HG03342 (cell line): ENCODE data around the gene GNL2.
"Not testable (repeated sequence)": the region's sequence is repeated elsewhere in the genome, so short reads cannot be mapped to it uniquely, and the experiment has no call there.

Experiments used
- ATAC-seq: cut with Tn5 transposase; IDR thresholded peaks from one replicate; pipeline ENCODE4 v1.9.1; 2021; ENCODE audit warnings: mild to moderate bottlenecking, moderate library complexity; ENCODE audit not compliant: unreplicated experiment

Gene GNL2

DNA sequence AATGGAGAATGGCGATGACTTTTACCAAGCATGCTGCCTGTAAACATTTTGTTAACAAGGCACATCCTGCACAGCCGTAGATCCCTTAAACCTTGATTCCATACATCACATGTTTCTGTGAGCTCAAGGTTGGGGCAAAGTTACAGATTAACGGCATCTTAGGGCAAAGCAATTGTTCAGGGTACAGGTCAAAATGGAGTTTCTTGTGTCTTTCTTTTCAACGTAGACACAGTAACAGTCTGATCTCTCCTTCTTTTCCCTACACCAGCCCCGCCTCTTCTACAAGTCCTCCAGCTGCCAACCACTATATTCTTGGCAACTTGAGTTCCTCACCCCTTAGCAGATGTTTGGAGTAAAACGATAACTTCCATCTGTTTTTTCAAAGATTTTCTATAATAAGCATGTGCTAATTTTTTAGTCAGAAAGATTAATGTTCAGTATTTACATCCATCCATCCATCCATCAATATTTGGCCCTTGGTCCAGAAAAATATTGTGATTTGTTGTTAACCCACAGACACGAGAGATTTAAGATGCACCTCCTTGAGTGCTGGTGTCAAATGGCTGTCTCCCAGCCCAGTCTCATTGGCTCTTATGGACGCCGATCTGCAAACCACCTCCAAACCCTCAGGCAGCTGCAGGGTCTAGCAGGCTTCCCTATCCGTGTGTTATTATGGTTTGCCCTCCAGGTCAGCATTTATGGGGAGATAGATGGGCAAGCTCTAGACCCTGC, 35.2 kb downstream of the GNL2 start:
- ATAC-seq: no peak

DNA sequence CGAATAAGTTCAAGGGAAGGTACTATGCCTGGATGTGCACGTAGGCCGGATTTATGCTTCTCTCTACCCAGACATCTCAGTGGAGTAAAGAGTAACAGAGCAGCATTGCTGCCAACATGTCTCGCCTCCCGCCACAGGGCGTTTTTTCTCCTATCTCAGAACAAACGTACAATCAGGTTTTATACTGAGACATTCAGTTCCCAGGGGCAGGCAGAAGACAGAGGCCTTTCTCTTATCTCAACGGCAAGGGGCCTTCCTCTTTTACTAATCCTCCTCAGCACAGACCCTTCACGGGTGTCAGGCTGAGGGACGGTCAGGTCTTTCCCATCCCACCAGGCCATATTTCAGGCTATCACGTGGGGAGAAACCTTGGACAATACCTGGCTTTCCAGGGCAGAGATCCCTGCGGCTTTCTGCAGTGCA, 35.8 kb downstream of the GNL2 start:
- not testable (repeated sequence) for ATAC-seq

DNA sequence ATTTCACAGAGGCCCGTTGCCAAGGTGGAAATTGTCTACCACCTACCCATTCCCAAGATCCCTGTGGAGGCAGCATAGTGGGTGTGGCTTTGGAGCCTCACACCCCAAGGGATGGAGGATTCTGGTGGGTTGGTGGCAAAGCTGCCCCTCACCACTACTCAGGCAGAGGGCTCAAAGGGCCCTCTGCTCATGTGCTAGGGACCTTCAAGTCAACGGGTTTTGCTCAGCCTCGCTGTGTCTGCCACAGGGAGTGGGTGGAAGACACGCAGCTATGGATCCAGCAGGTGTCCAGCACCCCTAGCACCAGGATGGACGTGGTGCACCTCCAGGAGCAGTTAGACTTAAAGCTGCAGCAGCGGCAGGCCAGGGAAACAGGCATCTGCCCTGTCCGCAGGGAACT, 36.7 kb downstream of the GNL2 start:
- no peak for ATAC-seq

DNA sequence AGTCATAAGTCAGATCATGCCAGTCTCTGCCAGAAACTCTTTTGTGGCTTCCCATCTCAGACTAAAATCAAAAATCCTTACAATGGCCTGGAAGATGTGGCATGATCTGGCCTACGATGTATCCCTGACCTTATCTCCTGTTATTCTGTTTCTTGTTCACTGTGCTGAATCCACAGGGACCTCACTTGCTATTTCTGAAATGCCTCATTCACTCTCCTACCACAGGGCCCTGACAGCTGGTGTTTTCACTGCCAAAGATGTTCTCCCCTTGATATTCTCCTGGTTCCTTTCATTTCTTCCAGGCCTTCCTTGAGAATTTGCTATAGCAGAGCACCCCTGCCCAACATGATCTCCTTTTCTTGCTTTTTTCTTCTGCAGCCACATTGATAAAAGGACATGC, 37.3 kb downstream of the GNL2 start:
- ATAC-seq: no peak

DNA sequence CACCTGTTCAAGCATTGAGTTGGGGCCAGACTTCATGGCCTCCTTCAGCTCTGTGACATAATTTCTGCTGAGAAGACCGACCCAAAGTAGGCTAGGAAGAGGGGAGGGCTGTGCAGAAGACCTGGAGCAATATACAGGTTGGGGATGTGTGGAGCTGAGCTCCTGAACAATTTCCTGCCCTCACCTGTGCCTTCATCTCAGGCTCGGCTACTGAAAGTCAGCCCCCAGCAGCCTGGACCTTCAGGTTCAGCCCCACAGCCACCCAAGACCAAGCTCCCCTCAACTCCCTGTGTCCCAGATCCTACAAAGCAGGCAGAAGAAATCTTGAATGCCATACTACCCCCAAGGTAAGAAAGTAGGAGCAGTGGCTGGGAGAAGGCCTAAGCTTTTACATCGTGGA, 38.3 kb downstream of the GNL2 start:
- no peak for ATAC-seq

DNA sequence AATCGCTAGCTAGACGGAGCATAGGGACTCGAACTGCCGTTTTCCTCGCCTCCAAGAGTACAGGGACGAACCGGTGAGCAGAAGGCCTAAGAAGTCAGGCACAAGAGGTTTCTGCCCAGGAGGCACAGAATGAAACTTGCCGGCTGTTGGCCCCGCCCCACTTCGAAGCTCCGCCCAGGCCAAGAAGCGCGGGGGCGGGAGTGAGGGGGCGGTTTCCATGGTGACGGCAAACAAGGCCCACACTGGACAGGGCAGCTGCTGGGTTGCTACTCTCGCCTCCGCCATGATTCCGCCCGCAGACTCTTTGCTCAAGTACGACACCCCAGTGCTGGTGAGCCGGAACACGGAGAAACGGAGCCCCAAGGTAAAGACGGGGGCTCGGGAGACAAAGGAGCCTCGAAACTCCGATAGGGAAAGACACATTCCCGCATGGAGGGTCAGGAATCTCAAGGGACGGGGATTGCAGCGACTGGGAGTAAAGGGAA, 39.0 kb downstream of the GNL2 start, which contains the start of gene DNALI1:
DNALI1 (plus strand) TSS at position 229 of the 485 bp plus-strand sequence; CDS start at position 284, 55 bp downstream.
- no peak for ATAC-seq

DNA sequence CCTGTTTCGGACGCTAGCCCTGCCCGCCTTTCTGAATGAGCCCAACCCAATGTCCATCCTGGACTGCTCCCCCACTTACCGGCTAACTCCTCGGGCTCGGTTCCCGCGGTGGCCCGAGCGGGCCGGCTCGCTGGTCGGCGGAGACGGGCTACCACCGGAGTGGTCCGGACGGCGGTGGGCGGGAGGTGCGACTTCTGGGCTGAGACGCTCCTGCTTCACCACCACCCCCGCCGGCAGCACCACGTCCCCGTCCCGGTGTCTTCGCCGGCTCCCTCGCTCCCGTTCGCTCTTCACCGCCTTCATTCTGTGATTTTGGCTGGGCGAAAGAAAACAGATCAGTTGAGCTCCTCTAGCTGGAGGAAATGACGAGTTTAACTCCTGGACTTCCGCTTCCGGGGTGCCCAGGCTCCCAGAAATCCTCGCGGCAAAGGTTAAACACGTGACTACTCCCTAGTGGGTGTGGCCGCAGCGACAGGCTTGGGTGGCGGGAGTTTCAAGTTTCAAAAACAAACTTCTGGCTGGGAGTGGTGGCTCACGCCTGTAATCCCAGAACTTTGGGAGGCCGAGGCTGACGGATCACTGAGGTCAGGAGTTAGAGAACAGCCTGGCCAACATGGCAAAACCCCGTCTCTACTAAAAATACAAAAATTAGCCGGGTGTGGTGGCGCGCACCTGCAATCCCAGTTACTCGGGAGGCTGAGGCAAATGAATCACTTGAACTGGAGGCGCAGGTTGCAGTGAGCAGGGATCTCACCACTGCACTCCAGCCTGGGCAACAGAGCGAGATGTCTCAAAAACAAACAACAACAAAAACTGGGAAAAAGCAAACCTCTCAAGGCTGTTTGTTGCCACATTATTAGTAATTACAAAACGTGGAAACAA, 41.6 kb downstream of the GNL2 start, which contains the start of gene SNIP1:
SNIP1 (minus strand) TSS at position 367 of the 882 bp plus-strand sequence; CDS start at position 303, 64 bp downstream.
- peak; percentile 91 for ATAC-seq

DNA sequence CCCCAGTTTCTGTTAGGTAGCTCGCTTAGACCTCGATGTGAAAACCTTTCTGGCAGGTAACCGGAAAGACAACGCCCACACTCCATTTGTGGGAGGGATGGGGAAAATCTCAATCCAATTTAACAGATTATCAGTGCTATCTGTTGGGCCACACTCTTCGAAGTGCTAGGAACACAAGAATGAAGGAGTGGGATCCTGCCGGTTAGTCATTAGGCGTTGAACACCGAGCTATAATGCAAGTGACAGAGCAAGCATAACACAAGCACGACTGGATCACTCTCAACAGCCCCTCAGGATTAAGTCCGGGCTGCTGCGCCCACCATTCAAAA, 42.2 kb downstream of the GNL2 start:
- no peak for ATAC-seq

DNA sequence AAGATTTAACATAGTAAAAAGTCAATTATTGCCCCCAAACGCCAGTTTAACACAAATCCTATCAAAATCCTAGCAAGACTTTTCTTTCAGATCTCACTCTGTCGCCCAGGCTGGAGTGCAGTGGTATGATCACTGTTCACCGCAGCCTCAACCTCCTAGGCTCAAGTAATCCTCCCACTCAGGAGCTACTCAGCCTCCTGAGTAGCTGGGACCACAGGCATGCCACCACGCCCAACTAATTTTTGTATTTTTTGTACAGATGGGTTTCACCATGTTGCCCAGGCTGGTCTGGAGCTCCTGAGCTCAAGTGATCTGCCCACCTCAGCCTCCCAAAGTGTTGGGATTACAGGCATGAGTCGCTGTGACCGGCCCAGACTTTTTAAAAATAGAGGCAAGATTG, 46.4 kb downstream of the GNL2 start:
- no peak for ATAC-seq

DNA sequence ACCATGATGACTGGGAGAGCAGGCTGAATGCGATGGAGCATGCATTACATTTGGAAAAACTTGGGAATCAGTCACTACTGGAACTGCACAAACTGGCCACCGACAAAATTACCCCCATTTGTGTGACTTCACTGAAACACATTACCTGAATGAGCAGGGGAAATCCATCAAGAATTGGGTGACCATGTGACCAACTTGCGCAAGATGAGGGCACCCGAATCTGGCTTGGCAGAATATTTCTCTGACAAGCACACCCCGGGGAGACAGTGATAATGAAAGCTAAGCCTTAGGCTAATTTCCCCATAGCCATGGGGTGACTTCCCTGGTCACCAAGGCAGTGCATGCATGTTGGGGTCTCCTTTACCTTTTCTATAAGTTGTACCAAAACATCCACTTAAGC, 50.7 kb downstream of the GNL2 start:
- no peak for ATAC-seq

DNA sequence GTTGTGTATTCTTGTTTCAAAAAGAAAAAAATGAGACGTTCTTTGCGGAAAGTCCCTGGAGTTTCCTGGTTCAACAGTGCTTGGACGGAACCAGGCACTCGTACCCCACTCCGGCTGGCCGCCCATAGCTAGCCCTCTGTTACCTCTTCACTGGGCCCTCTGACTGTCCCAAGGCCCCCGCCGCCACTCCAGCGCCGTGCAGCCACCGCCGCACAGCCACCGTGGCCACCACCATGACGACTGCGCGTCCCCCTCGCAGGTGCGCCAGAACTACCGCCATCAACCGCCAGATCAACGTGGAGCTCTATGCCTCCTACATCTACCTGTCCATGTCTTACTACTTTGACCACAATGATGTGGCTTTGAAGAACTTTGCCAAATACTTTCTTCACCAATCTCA, 51.2 kb downstream of the GNL2 start:
- ATAC-seq: no peak

DNA sequence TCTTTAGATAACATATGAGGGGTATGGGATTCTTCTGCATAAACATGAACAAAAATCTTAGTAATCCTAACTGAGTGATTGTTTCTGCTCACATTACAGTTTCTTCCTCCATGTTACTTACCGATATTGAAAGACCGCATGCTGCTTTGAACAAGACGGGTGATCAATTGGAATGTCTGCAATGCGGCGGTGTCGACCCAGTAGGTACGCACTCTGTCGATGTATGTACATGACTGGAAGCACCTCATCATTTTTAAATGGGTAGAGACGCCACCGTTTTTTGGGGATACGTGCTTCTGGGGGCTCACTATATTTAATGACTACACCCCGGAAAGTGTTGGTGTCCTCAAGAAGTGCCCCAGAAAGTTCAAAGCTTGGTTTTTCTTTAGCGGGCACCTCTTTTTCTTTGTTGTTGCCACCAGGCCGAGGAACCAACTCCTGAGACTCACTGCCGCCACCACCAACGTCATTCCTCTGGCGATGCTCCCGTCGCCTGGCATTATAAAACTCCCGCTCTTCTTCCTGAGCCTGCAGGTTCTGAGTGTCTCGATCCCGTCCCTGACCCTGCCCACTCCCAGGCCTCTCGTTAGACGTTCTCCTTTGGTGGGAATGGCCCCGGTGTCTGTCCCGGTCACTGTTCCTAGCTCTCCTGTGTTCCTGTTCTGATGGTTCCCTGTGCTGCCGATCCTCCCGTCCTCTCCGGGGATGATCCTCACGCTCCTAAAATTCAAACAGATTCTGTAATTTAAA, 55.5 kb downstream of the GNL2 start:
- no peak for ATAC-seq

DNA sequence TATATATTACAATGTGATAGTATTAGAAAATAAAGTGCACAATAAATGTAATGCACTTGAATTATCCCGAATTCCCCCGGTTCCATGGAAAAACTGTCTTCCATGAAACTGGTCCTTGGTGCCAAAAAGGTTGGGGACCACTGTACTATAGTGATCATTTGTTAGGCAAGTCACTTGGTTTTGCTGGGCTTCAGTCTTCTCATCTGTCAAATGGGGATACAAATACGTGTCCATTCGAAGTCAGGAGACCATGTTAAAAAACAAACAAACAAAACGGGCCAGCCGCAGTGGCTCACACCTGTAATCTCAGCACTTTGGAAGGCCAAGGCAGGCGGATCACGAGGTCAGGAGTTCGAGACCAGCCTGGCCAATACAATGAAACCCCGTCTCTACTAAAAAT, 56.6 kb downstream of the GNL2 start:
- ATAC-seq: not testable (repeated sequence)

DNA sequence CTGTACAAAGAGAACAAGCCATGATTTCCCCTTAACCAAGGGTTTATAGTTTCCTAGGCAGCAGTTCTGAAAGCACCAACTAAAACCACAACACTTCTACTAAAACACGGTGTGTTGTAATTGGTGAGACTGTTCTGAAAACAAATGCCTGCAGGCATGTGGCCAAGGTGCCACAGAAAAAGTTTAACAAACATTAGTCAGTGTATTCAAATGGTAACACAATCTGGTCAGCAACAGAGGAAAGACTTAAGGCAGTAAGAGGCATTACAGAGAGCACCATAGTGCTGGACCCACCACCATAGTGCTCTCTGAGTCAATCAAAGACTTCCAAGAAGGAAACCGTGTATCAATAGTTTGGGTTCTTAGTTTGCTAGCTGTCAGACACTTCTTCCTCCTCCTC, 58.4 kb downstream of the GNL2 start:
- no peak for ATAC-seq

DNA sequence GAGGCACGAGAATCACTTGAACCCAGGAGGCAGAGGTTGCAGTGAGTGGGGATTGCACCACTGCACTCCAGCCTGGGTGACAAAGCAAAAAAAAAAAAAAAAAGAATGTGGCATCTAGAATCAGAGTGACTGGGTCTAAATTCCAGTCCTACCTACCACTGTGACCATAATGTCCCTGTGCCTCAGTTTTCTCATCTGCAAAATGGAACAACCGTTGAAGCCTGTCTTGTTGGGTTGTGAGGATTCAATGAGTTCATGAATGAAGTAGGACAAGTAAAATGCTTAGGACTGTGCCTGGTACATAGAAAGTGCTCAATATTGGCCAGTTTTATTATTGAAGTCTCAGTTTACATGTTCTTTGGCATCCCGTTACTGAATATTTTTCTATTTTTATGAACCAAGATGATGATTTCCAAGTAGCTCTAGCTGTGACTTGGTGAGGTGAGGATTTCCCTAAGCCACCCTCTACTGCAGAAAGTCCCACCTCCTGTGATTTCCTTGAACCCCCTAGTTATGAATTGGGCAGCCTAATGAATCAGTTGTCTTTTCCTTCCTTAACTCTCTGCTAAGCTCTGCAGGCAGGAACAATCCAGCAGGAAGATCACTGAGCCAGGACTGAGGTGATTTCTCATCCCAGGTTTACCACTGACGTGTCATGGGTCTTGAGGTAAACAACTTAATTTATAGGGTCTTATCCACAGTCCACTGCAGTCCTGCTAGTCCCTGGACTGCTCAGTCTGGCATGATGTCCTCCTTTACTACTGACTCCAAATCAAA, 62.2 kb downstream of the GNL2 start:
- no peak for ATAC-seq

DNA sequence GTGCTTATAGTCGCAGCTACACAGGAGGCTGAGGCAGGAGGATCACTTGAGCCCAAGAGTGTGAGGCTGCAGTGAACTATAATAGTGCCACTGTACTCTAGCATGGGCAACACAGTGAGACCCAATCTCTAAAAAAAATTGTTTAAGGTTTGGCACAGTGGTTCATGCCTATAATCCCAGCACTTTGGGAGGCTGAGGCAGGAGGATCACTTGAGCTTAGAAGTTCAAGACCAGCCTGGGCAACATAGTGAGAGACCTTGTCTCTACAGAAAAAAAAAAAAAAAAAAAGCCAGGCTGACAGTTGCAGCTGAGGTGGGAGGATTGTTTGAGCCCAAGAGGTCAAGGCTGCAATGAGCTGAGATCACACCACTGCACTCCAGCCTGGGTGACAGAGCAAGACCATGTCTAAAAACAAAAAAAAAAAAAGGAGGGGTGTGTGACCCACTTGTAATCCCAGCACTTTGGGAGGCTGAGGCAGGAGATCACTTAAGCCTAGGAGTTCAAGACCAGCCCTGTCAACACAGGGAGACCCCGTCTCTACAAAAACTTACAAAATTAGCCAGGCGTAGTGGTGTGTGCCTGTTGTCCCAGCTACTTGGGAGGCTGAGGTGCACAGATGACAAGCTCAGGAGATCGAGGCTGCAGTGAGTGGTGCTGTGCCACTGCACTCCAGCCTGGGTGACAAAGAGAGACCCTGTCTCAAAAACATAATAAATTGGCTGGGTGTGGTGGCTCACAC, 63.1 kb downstream of the GNL2 start:
- ATAC-seq: not testable (repeated sequence)

DNA sequence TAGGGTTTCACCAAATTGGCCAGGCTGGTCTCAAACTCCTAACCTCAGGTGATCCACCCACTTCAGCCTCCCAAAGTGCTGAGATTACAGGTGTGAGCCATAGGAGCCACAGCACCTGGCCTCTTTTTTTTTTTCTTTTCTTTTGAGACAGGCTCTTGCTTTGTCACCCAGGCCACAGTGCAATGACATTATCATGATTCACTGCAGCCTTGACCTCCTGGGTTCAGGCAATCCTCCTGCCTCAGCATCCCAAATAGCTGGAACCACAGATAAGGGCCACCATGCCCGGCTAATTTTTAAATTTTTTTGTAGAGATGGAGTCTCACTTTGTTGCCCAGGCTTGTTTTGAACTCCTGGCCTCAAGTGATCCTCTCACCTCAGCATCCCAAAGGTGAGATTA, 65.8 kb downstream of the GNL2 start:
- ATAC-seq: not testable (repeated sequence)

DNA sequence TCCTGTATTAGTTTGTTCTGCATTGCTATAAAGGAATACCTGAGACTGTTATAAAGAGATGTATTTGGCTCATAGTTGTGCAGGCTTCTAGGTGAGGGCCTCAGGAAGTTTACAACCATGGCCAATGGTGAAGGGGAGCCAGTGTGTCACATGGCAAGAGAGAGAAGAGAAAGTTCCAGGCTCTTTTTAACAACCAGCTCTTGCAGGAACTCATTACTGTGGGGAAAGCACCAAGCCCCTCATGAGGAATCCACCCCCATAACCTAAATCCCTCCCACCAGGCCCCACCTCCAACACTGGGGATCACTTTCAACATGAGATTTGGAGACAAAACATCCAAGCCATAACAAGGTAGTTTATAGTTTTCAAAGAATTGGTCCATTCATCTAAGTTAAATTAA, 76.1 kb downstream of the GNL2 start:
- no peak for ATAC-seq

DNA sequence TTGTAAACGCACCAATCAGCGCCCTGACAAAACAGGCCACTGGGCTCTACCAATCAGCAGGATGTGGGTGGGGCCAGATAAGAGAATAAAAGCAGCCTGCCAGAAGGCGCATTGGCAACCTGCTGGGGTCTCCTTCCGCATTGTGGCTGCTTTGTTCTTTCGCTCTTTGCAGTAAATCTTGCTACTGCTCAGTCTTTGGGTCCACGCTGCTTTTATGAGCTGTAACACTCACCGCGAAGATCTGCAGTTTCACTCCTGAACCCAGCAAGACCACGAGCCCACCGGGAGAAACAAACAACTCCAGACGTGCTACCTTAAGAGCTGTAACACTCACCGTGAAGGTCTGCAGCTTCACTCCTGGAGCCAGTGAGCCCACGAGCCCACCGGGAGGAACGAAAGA, 76.8 kb downstream of the GNL2 start:
- ATAC-seq: not testable (repeated sequence)

DNA sequence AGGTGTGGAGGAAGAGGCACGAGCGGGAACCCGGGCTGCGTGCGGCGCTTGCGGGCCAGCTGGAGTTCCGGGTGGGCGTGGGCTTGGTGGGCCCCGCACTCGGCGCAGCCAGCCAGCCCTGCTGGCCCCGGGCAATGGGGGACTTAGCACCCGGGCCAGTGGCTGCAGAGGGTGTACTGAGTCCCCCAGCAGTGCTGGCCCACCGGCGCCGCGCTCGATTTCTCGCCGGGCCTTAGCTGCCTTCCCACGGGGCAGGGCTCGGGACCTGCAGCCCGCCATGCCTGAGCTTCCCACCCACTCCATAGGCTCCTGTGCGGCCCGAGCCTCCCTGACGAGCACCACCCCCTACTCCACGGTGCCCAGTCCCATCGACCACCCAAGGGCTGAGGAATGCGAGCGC, 77.5 kb downstream of the GNL2 start:
- not testable (repeated sequence) for ATAC-seq
